Measurements from ENCODE around the gene MIPOL1.
"Not testable (repeated sequence)": the region's sequence is repeated elsewhere in the genome, so short reads cannot be mapped to it uniquely, and the experiment has no call there.

The MIPOL1 gene

GRCh38 chr14:37295262-37295661 is 97.5 kb downstream of the MIPOL1 start:
- DNase-seq: not testable (repeated sequence)

GRCh38 chr14:37311252-37311651 is 113.5 kb downstream of the MIPOL1 start:
- DNase-seq: no peak

GRCh38 chr14:37318938-37319337 is 121.2 kb downstream of the MIPOL1 start:
- no peak for DNase-seq

- no peak for DNase-seq
Measured at GRCh38 chr14:37320106-37320505, 122.4 kb downstream of the MIPOL1 start.

- no peak for DNase-seq
Measured at GRCh38 chr14:37325332-37325731, 127.6 kb downstream of the MIPOL1 start.

- DNase-seq: no peak
Measured at GRCh38 chr14:37326434-37326833, 128.7 kb downstream of the MIPOL1 start.

GRCh38 chr14:37327933-37328332 is 130.2 kb downstream of the MIPOL1 start:
- not testable (repeated sequence) for DNase-seq

GRCh38 chr14:37328673-37329072 is 130.9 kb downstream of the MIPOL1 start:
- no peak for DNase-seq

GRCh38 chr14:37329189-37330001 is 131.7 kb downstream of the MIPOL1 start:
- DNase-seq: no peak

- DNase-seq: no peak
Measured at GRCh38 chr14:37330910-37331309, 133.2 kb downstream of the MIPOL1 start.

- DNase-seq: no peak
Measured at GRCh38 chr14:37340353-37340752, 142.6 kb downstream of the MIPOL1 start.

GRCh38 chr14:37343307-37344094 is 145.8 kb downstream of the MIPOL1 start:
- DNase-seq: no peak

GRCh38 chr14:37363661-37364060 is 165.9 kb downstream of the MIPOL1 start:
- DNase-seq: no peak

- DNase-seq: no peak
Measured at GRCh38 chr14:37369425-37369824, 171.7 kb downstream of the MIPOL1 start.

GRCh38 chr14:37375566-37375965 is 177.8 kb downstream of the MIPOL1 start:
- DNase-seq: no peak

- no peak for DNase-seq
Measured at GRCh38 chr14:37376944-37377609, 179.3 kb downstream of the MIPOL1 start.

- DNase-seq: no peak
Measured at GRCh38 chr14:37384870-37385596, 187.3 kb downstream of the MIPOL1 start.

GRCh38 chr14:37397157-37397940 is 199.6 kb downstream of the MIPOL1 start:
- DNase-seq: not testable (repeated sequence)

- DNase-seq: no peak
Measured at GRCh38 chr14:37397941-37398215, 200.1 kb downstream of the MIPOL1 start.

GRCh38 chr14:37399517-37399916 is 201.8 kb downstream of the MIPOL1 start:
- no peak for DNase-seq

- DNase-seq: no peak
Measured at GRCh38 chr14:37401093-37401492, 203.4 kb downstream of the MIPOL1 start.

- no peak for DNase-seq
Measured at GRCh38 chr14:37403626-37404025, 205.9 kb downstream of the MIPOL1 start.
